Left hindlimb (tissue), 1 donor: ENCODE measurements around the gene DOCK6.

ENCODE experiments used
- DNase-seq: peaks from one replicate; pipeline ENCODE4 v3.0.0-alpha.2; 2018

The DOCK6 gene

GRCh38 chr19:11278670-11279069 lies 16.3 kb upstream of the DOCK6 start:
- DNase-seq, result no peak

- DNase-seq, result no peak
These were observed 12.3 kb upstream of the DOCK6 start for GRCh38 chr19:11274533-11275086.

GRCh38 chr19:11273989-11274388 lies 11.7 kb upstream of the DOCK6 start:
- no peak for DNase-seq

- no peak for DNase-seq
These were observed 11.0 kb upstream of the DOCK6 start for GRCh38 chr19:11273296-11273695.

- DNase-seq, result no peak
These were observed 7.1 kb upstream of the DOCK6 start for GRCh38 chr19:11269408-11269807.

GRCh38 chr19:11268783-11269267 lies 6.5 kb upstream of the DOCK6 start:
- DNase-seq, result peak; percentile 74

GRCh38 chr19:11267316-11268085 lies 5.2 kb upstream of the DOCK6 start:
- DNase-seq, result no peak

GRCh38 chr19:11265785-11266236 lies 3.5 kb upstream of the DOCK6 start:
- no peak for DNase-seq

- DNase-seq, result no peak
These were observed 3.0 kb upstream of the DOCK6 start for GRCh38 chr19:11265177-11265784.

GRCh38 chr19:11264452-11265176 lies 2.3 kb upstream of the DOCK6 start:
- DNase-seq, result no peak

- DNase-seq, result no peak
These were observed 1.4 kb upstream of the DOCK6 start for GRCh38 chr19:11263726-11264125.

- DNase-seq, result peak; percentile 63
These were observed 823 bp downstream of the DOCK6 start for GRCh38 chr19:11261431-11261970.

GRCh38 chr19:11260996-11261395 lies 1.3 kb downstream of the DOCK6 start:
- no peak for DNase-seq

- no peak for DNase-seq
These were observed 4.4 kb downstream of the DOCK6 start for GRCh38 chr19:11257846-11258380.

GRCh38 chr19:11256189-11256588 lies 6.1 kb downstream of the DOCK6 start:
- peak; percentile 84 for DNase-seq

GRCh38 chr19:11254666-11255065 lies 7.7 kb downstream of the DOCK6 start:
- no peak for DNase-seq

GRCh38 chr19:11252665-11253355 lies 9.5 kb downstream of the DOCK6 start:
- no peak for DNase-seq

GRCh38 chr19:11251650-11252314 lies 10.5 kb downstream of the DOCK6 start:
- DNase-seq, result no peak

GRCh38 chr19:11251217-11251616 lies 11.1 kb downstream of the DOCK6 start:
- no peak for DNase-seq

- DNase-seq, result no peak
These were observed 13.5 kb downstream of the DOCK6 start for GRCh38 chr19:11248852-11249251.

GRCh38 chr19:11247934-11248333 lies 14.4 kb downstream of the DOCK6 start:
- DNase-seq, result no peak

GRCh38 chr19:11247391-11247790 lies 14.9 kb downstream of the DOCK6 start:
- DNase-seq, result peak; percentile 80
